HEK293T (cell line): ENCODE results near the gene GAL3ST1.

Experiments used
- CTCF ChIA-PET: fragments of 350-600 bp; formaldehyde crosslinking; extraction: SDS; loops from one replicate; lab custom pipeline; 2021; ENCODE audit warnings: antibody characterized with exemption, inconsistent platforms; lab: Yijun Ruan, JAX
- POLR2A ChIA-PET: fragments of 350-600 bp; formaldehyde crosslinking; extraction: SDS; loops from one replicate; lab custom pipeline; 2020; ENCODE audit warnings: antibody characterized with exemption, inconsistent platforms; lab: Yijun Ruan, JAX
- DNase-seq: peaks from one replicate; pipeline ENCODE4 v3.0.0; 2012; ENCODE audit warnings: mixed read lengths; ENCODE audit errors: extremely low spot score
- ARNT ChIP-seq: fragments of 450-650 bp; IDR thresholded peaks from 2 replicates; pipeline ENCODE4 v1.6.1; 2017; ENCODE audit warnings: mild to moderate bottlenecking
- BHLHE40 ChIP-seq: fragments of 450-650 bp; IDR thresholded peaks from 2 replicates; pipeline ENCODE4 v1.6.1; 2016; ENCODE audit warnings: mild to moderate bottlenecking, moderate library complexity, borderline replicate concordance
- CTBP1 ChIP-seq: fragments of 450-650 bp; IDR thresholded peaks from 2 replicates; pipeline ENCODE4 v1.6.1; 2016; ENCODE audit warnings: borderline replicate concordance
- ELF4 ChIP-seq: fragments of 450-650 bp; IDR thresholded peaks from 2 replicates; pipeline ENCODE4 v1.6.1; 2017; ENCODE audit warnings: antibody characterized with exemption
- FOXA1 ChIP-seq: fragments of 450-650 bp; IDR thresholded peaks from 2 replicates; pipeline ENCODE4 v1.6.1; 2016; ENCODE audit warnings: mild to moderate bottlenecking
- FOXK2 ChIP-seq: fragments of 450-650 bp; IDR thresholded peaks from 2 replicates; pipeline ENCODE4 v1.6.1; 2016; ENCODE audit warnings: mild to moderate bottlenecking
- FOXM1 ChIP-seq: fragments of 450-650 bp; IDR thresholded peaks from 2 replicates; pipeline ENCODE4 v1.6.1; 2017; ENCODE audit warnings: mild to moderate bottlenecking, borderline replicate concordance
- HDGF ChIP-seq: fragments of 450-650 bp; IDR thresholded peaks from 2 replicates; pipeline ENCODE4 v1.6.1; 2017; ENCODE audit warnings: antibody characterized with exemption, borderline replicate concordance
- L3MBTL2 ChIP-seq: fragments of 450-650 bp; conservative IDR thresholded peaks from 2 replicates; pipeline ENCODE4 v1.6.1; 2016; ENCODE audit warnings: mild to moderate bottlenecking
- LEF1 ChIP-seq: fragments of 450-650 bp; IDR thresholded peaks from 2 replicates; pipeline ENCODE4 v1.6.1; 2017; ENCODE audit warnings: mild to moderate bottlenecking, borderline replicate concordance
- NFRKB ChIP-seq: fragments of 450-650 bp; IDR thresholded peaks from 2 replicates; pipeline ENCODE4 v1.6.1; 2016; ENCODE audit warnings: mild to moderate bottlenecking, moderate library complexity
- SP1 ChIP-seq: fragments of 450-650 bp; IDR thresholded peaks from 2 replicates; pipeline ENCODE4 v1.6.1; 2017
- SUZ12 ChIP-seq: fragments of 450-650 bp; IDR thresholded peaks from 2 replicates; pipeline ENCODE4 v1.6.1; 2016; ENCODE audit warnings: mild to moderate bottlenecking
- TARDBP ChIP-seq: fragments of 450-650 bp; IDR thresholded peaks from 2 replicates; pipeline ENCODE4 v1.6.1; 2016
- ZNF384 ChIP-seq: fragments of 450-650 bp; IDR thresholded peaks from 2 replicates; pipeline ENCODE4 v1.6.1; 2016
- TF ChIP-seq, protein P1 (sequence below): fragments of 450-650 bp; IDR thresholded peaks from 2 replicates; pipeline ENCODE4 v1.6.1; 2016

The GAL3ST1 gene

DNA sequence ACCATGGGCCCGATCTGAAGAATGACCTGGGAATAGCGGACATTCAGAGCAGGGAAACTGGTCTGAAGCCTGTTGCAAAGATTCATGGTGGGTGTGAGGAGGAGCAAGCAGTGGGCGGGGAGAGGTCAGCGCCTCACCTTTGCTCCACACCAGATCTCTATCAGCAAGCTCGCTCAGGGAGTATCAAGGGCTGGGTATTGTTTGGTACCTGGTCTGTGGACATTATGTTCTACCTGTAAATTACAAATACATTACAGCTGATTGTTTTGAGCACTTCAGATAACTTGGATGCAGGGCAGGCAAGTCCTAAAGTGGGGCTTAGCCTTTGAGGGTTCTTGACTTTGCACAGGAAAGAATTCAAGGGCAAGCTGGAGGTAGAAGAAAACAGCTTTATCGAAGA, 58.2 kb downstream of the GAL3ST1 start:
- DNase-seq = no peak
- POLR2A ChIA-PET = no interaction called here
- no peak for TF ChIP-seq ZNF384
- no peak for TF ChIP-seq FOXK2
- TF ChIP-seq ARNT = no peak
- TF ChIP-seq CTBP1 = no peak
- TF ChIP-seq LEF1 = no peak
- CTCF ChIA-PET = no interaction called here

DNA sequence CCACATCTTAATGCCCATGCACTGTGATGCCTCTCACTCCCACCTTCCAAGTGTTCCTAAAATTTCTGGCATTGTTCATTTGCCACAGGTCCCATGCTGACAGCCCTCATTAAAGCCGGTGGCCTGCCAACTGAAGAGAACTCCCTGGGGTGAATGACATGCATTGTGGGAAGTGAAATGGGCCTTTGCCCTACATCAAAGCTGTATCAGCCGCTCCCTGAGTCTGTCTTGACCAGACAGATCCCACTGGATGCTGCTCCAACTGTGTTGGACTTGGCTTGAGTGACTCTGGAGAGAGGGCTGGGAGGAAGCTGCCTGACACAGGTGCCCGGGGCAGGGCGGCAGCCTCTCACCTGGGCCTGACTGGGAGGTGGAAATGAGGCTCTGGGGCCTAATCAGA, 60.2 kb downstream of the GAL3ST1 start:
- TF ChIP-seq ZNF384 = no peak
- no peak for TF ChIP-seq FOXM1
- no peak for TF ChIP-seq BHLHE40
- no peak for TF ChIP-seq CTBP1
- TF ChIP-seq SUZ12 = no peak
- TF ChIP-seq HDGF = no peak
- no peak for TF ChIP-seq FOXK2
- TF ChIP-seq FOXA1 = no peak
- TF ChIP-seq SP1 = no peak
- no peak for TF ChIP-seq ARNT
- TF ChIP-seq L3MBTL2 = no peak
- TF ChIP-seq ELF4 = no peak
- TF ChIP-seq, protein P1, sequence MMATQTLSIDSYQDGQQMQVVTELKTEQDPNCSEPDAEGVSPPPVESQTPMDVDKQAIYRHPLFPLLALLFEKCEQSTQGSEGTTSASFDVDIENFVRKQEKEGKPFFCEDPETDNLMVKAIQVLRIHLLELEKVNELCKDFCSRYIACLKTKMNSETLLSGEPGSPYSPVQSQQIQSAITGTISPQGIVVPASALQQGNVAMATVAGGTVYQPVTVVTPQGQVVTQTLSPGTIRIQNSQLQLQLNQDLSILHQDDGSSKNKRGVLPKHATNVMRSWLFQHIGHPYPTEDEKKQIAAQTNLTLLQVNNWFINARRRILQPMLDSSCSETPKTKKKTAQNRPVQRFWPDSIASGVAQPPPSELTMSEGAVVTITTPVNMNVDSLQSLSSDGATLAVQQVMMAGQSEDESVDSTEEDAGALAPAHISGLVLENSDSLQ = no peak
- POLR2A ChIA-PET = no interaction called here
- DNase-seq = no peak
- CTCF ChIA-PET = interaction anchor here (0.6 kb wide), 1 partner anchor 14 kb away, joined by 3 read pairs; no protein-coding TSS in a partner anchor

DNA sequence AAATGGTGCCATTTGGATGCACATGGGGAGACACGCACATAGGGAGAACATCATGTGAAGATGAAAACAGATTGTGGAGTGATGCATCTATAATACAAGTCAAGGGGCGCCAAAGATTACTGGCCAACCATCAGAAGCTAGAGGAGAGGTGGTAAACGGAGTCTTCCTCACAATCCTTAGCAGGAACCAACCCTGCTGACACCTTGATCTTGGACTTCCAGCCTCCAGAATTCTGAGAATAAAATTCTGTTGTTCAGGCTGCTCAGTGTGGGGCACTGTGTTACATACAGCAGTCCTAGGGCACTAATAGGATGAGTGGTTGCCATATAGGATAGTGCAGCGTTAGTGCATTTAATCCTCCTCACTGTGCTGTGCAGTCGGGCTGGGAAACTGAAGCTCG, 61.0 kb downstream of the GAL3ST1 start:
- DNase-seq = no peak
- CTCF ChIA-PET = no interaction called here
- POLR2A ChIA-PET = interaction anchor here (1.6 kb wide), 1 partner anchor 17 kb away, joined by 3 read pairs; no protein-coding TSS in a partner anchor
- TF ChIP-seq TARDBP (no peak), SUZ12 (no peak), HDGF (no peak), L3MBTL2 (no peak), FOXM1 (no peak), CTBP1 (no peak), FOXK2 (no peak), SP1 (no peak), NFRKB (no peak), FOXA1 (no peak), ELF4 (no peak), ARNT (no peak), LEF1 (no peak)
- TF ChIP-seq, protein P1 = no peak

DNA sequence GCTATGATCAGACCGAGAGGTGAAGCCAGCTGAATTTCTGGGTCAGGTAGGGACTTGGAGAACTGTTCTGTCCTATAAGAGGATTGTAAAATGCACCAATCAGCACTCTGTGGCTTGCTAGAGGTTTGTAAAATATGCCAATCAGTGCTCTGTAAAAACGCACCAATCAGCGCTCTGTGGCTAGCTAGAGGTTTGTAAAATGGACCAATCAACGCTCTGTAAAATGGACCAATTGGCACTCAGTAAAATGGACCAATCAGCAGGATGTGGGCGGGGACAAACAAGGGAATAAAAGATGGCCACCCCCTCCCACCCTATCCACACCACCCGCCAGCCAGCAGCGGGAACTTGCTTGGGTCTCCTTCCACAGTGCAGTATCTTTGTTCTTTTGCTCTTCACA, 62.6 kb downstream of the GAL3ST1 start:
- ChIA-PET CTCF (interaction anchor here (0.8 kb wide), 1 partner anchor 26 kb away, joined by 3 read pairs; no protein-coding TSS in a partner anchor), POLR2A (no interaction called here)
- TF ChIP-seq FOXA1 (no peak), FOXM1 (no peak), ZNF384 (no peak), SUZ12 (no peak), SP1 (no peak), BHLHE40 (no peak), FOXK2 (no peak), HDGF (no peak), CTBP1 (no peak), TARDBP (no peak), ELF4 (no peak), L3MBTL2 (no peak), ARNT (no peak), LEF1 (no peak), NFRKB (no peak)
- TF ChIP-seq, protein P1 = no peak
- DNase-seq = no peak

DNA sequence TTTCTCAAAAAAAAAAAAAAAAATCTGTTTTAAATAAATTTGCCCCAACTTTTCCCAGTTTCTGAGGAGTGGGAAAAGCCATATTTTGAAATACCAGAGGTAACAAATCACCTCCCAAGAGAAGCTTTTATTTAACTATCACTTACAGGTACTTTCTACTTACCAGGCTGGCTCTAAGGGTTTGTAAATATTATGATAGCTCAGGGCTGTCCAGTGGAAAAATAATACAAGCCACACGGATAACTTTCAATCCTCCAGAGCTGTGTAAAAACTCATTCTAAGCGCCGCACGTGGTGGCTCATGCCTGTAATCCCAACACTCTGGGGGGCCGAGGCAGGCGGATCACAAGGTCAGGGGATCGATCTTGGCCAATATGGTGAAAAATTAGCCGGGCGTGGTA, 63.4 kb downstream of the GAL3ST1 start:
- ChIA-PET CTCF (interaction anchor here (0.8 kb wide), 1 partner anchor 27 kb away, joined by 3 read pairs; no protein-coding TSS in a partner anchor), POLR2A (no interaction called here)
- TF ChIP-seq NFRKB (no peak), SUZ12 (no peak), BHLHE40 (no peak), SP1 (no peak), ARNT (no peak), TARDBP (no peak), L3MBTL2 (no peak), ZNF384 (no peak), ELF4 (no peak), HDGF (no peak), CTBP1 (no peak), FOXM1 (no peak), LEF1 (no peak), FOXA1 (no peak), FOXK2 (no peak)
- TF ChIP-seq, protein P1 = no peak
- DNase-seq = no peak

DNA sequence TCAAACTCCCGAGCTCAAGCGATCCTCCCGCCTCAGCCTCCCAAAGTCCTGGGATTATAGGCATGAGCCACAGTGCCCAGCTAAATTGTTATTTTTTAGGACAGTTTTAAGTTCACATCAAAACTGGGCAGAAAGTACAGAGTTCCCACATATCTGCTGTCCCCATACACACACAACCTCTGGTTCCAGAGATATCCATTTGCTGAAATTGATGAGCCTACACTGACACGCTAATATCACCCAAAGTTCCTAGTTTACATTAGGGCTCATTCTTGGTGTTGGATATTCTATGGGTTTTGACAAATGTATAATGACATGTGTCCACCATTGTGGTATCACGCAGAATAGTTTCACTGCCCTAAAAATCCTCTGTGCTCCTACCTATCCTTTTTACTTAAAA, 66.2 kb downstream of the GAL3ST1 start:
- ChIA-PET POLR2A (no interaction called here), CTCF (interaction anchor here (0.6 kb wide), 1 partner anchor 249 kb away, joined by 3 read pairs; no protein-coding TSS in a partner anchor)
- no peak for DNase-seq
- no peak for TF ChIP-seq LEF1
- no peak for TF ChIP-seq ZNF384
- no peak for TF ChIP-seq SUZ12
- TF ChIP-seq CTBP1 = no peak
- no peak for TF ChIP-seq BHLHE40
- TF ChIP-seq TARDBP = no peak
- no peak for TF ChIP-seq HDGF
- no peak for TF ChIP-seq FOXA1
- no peak for TF ChIP-seq NFRKB
- no peak for TF ChIP-seq L3MBTL2
- no peak for TF ChIP-seq ELF4
- no peak for TF ChIP-seq SP1
- TF ChIP-seq FOXM1 = no peak
- no peak for TF ChIP-seq FOXK2
- TF ChIP-seq, protein P1 = no peak
- no peak for TF ChIP-seq ARNT
